HCT116 (cell line): Measurements from ENCODE around the gene ADAMTS9. TPM values are rescaled to one million over a fixed set of nuclear protein-coding genes. Genes with fewer than 3 reads are reported as not detected.

ENCODE experiments used
- ATAC-seq: fragments of 200-7000 bp; cut with Tn5 transposase; 2 replicates; pipeline ENCODE4 v1.9.1; 2020; ENCODE audit warnings: mild to moderate bottlenecking, moderate library complexity
- BruUV-seq: library from RNA; stranded (reverse); fragments of 400-500 nt; replicated peaks from 2 replicates; lab custom pipeline; 2021; lab: Mats Ljungman, UMichigan
- CTCF ChIA-PET: fragments of 300-600 bp; sonication (Branson Sonifier 250); formaldehyde crosslinking; loops from one replicate; lab custom pipeline; 2021; ENCODE audit warnings: antibody characterized with exemption; lab: Charles Lee
- POLR2A ChIA-PET: fragments of 300-600, 350-600 bp; sonication (Branson Sonifier 250); formaldehyde crosslinking; loops from one replicate; lab custom pipeline; 2021; ENCODE audit warnings: antibody characterized with exemption; lab: Charles Lee
- RAD21 ChIA-PET, 2 experiments: fragments of 300-600 bp; sonication (Branson Sonifier 250); formaldehyde crosslinking; loops; one replicate each; lab custom pipeline; 2023; ENCODE audit warnings: low total read pairs in 2 of 2; ENCODE audit not compliant: uncharacterized antibody in 2 of 2, unreplicated experiment in 2 of 2, low non-redundant PET in 1 of 2; lab: Charles Lee
- DNase-seq: peaks from one replicate; pipeline ENCODE4 v3.0.0-alpha.2; 2010; ENCODE audit warnings: low read depth, low spot score
- H2AFZ ChIP-seq: fragments of 200-600 bp; shearing (Covaris generic), sonication (generic); 2 replicates; pipeline ENCODE4 v1.6.1; 2017; ENCODE audit warnings: low read depth, mixed run types, mixed read lengths, antibody characterized with exemption, low read length; ENCODE audit not compliant: poor library complexity, severe bottlenecking
- H3K27ac ChIP-seq: 2 replicates; pipeline ENCODE4 v1.5.1; 2012; ENCODE audit warnings: low read depth, low read length
- H3K27me3 ChIP-seq: fragments of 200-600 bp; sonication (generic); 2 replicates; pipeline ENCODE4 v1.6.1; 2016; ENCODE audit warnings: mixed run types, low read length, mixed read lengths; ENCODE audit not compliant: insufficient read depth
- H3K36me3 ChIP-seq, 2 experiments: fragments of 200-500 bp in 1 of 2; fragments of 200-600 bp in 1 of 2; sonication (Bioruptor generic) in 1 of 2; sonication (generic) in 1 of 2; 2 replicates each; pipeline versions ENCODE4 v1.5.1 to v1.6.1; 2014 to 2016; ENCODE audit warnings: low read length in 2 of 2, inconsistent platforms in 1 of 2, mixed read lengths in 1 of 2, mixed run types in 1 of 2; ENCODE audit not compliant: insufficient read depth in 2 of 2, control insufficient read depth in 1 of 2
- H3K4me1 ChIP-seq, 2 experiments: fragments of 200-600 bp in 1 of 2; sonication (generic) in 1 of 2; 2 replicates each; pipeline versions ENCODE4 v1.5.1 to v1.6.1; 2012 to 2017; ENCODE audit warnings: low read length in 2 of 2, inconsistent platforms in 1 of 2, mild to moderate bottlenecking in 1 of 2, mixed read lengths in 1 of 2, mixed run types in 1 of 2, moderate library complexity in 1 of 2; ENCODE audit not compliant: insufficient read depth in 2 of 2, control insufficient read depth in 1 of 2
- H3K4me2 ChIP-seq: fragments of 200-600 bp; sonication (generic); 2 replicates; pipeline ENCODE4 v1.6.1; 2017; ENCODE audit warnings: mixed run types, low read length, mixed read lengths
- H3K4me3 ChIP-seq, 2 experiments: fragments of 200-600 bp in 1 of 2; sonication (generic) in 1 of 2; replicated peaks in 1 of 2; 2 replicates each; pipeline ENCODE4 v1.5.1; 2011 to 2016; ENCODE audit warnings: low read length in 2 of 2, control low read depth in 1 of 2, low read depth in 1 of 2, mild to moderate bottlenecking in 1 of 2, mixed read lengths in 1 of 2, mixed run types in 1 of 2
- H3K79me2 ChIP-seq: fragments of 200-600 bp; sonication (generic); 2 replicates; pipeline ENCODE4 v1.6.1; 2017; ENCODE audit warnings: mild to moderate bottlenecking, mixed run types, low read length, moderate library complexity, mixed read lengths; ENCODE audit not compliant: insufficient read depth
- H3K9ac ChIP-seq: fragments of 200-600 bp; sonication (generic); 2 replicates; pipeline ENCODE4 v1.6.1; 2016; ENCODE audit warnings: low read length, mixed read lengths
- H3K9me2 ChIP-seq: fragments of 200-600 bp; sonication (generic), shearing (Covaris generic); 2 replicates; pipeline ENCODE4 v1.6.1; 2017; ENCODE audit warnings: mixed run types, mild to moderate bottlenecking, moderate library complexity; ENCODE audit not compliant: insufficient read depth
- H3K9me3 ChIP-seq, 2 experiments: fragments of 200-500 bp in 1 of 2; fragments of 200-600 bp in 1 of 2; sonication (Bioruptor generic) in 1 of 2; sonication (generic) in 1 of 2; 2 replicates each; pipeline ENCODE4 v1.6.1; 2014 to 2017; ENCODE audit warnings: low read length in 2 of 2, mixed read lengths in 2 of 2, inconsistent platforms in 1 of 2, low read depth in 1 of 2, mild to moderate bottlenecking in 1 of 2, mixed run types in 1 of 2, moderate library complexity in 1 of 2; ENCODE audit not compliant: control insufficient read depth in 1 of 2, insufficient read depth in 1 of 2
- H4K20me1 ChIP-seq: fragments of 200-600 bp; sonication (generic), shearing (Covaris generic); 2 replicates; pipeline ENCODE4 v1.6.1; 2017; ENCODE audit warnings: mixed run types, mild to moderate bottlenecking, moderate library complexity; ENCODE audit not compliant: insufficient read depth
- CBX3 ChIP-seq: IDR thresholded peaks from 2 replicates; pipeline ENCODE4 v1.6.1; 2012; ENCODE audit warnings: low read depth
- CEBPB ChIP-seq: IDR thresholded peaks from 2 replicates; pipeline ENCODE4 v1.6.1; 2012; ENCODE audit warnings: low read depth
- POLR2A ChIP-seq: IDR thresholded peaks from 2 replicates; pipeline ENCODE4 v1.7.0; 2011; ENCODE audit warnings: borderline replicate concordance; ENCODE audit not compliant: insufficient read depth, insufficient read length; ENCODE audit errors: extremely low read depth
- POLR2AphosphoS5 ChIP-seq: IDR thresholded peaks from 2 replicates; pipeline ENCODE4 v1.6.1; 2011; ENCODE audit warnings: mild to moderate bottlenecking, low read depth, low read length, moderate library complexity
- RAD21 ChIP-seq: IDR thresholded peaks from 2 replicates; pipeline ENCODE4 v1.6.1; 2012; ENCODE audit warnings: low read depth, mild to moderate bottlenecking
- SIN3A ChIP-seq: IDR thresholded peaks from 2 replicates; pipeline ENCODE4 v1.6.1; 2012; ENCODE audit warnings: low read depth
- SRF ChIP-seq: IDR thresholded peaks from 2 replicates; pipeline ENCODE4 v1.6.1; 2012; ENCODE audit warnings: low read depth
- YY1 ChIP-seq: IDR thresholded peaks from 2 replicates; pipeline ENCODE4 v1.6.1; 2011; ENCODE audit warnings: low read length, low read depth, moderate library complexity, mild to moderate bottlenecking; ENCODE audit not compliant: insufficient replicate concordance; ENCODE audit errors: extremely low read depth
- ZFX ChIP-seq: fragments of 450-650 bp; IDR thresholded peaks from 2 replicates; pipeline ENCODE4 v1.6.1; 2017
- ZNF274 ChIP-seq: fragments of 200-500 bp; sonication (Bioruptor generic); IDR thresholded peaks from 2 replicates; pipeline ENCODE4 v1.6.1; 2014; ENCODE audit warnings: mild to moderate bottlenecking, low read depth, low read length, inconsistent platforms
- intact Hi-C: fragments of 100-400 bp; cut with micrococcal nuclease; formaldehyde crosslinking; loops from 2 replicates; pipeline ENCODE4 v1.10.0; 2022
- total RNA-seq: library from RNA; stranded (reverse); gene quantifications from one replicate; pipeline ENCODE4 v1.2.1, GENCODE V29; 2021; ENCODE audit not compliant: unreplicated experiment
- TF ChIP-seq, protein P1 (sequence below): IDR thresholded peaks from 2 replicates; pipeline ENCODE4 v1.6.1; 2012
- TF ChIP-seq, protein P2 (sequence below): IDR thresholded peaks from 2 replicates; pipeline ENCODE4 v1.6.1; 2012
- TF ChIP-seq, protein P3 (sequence below): IDR thresholded peaks from 2 replicates; pipeline ENCODE4 v1.6.1; 2012; ENCODE audit warnings: low read depth

ADAMTS9 gene
- total RNA-seq, 1 experiment from 2014 or later = 0.05 TPM

DNA sequence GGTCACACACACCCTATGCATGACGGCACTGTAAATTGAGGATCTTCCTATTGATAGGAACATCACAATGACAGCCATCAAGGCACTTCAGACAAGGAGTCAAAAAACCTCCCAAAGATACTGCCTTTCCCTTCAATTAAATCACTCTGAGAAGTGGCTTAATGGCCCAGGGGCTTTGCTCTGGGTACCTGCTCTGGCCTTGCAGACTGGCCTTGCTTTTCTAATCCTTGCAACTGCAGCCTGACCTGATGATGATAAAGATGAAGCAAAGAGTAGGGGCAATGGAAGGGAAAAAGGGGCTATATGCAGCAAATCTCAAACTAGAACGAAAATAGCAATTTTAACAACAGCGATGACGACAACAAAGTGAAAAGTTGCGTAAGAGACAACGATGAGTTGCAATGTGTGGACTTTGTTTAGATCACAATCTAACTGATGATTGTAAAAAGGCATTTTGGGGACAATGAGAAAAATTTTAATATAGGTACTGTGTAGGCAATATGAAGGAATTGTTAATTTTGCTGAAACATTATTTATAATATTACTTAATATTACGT lies 14.6 kb downstream of the ADAMTS9 start:
- DNase-seq (no peak), ATAC-seq (no peak)
- no peak for TF ChIP-seq CEBPB
- no peak for TF ChIP-seq SIN3A
- no peak for TF ChIP-seq RAD21
- TF ChIP-seq ZFX = no peak
- no peak for TF ChIP-seq POLR2A
- no peak for TF ChIP-seq ZNF274
- Histone ChIP-seq H2AFZ (no peak overlapping the region), H3K9ac (no peak overlapping the region), H3K4me3 (no peak overlapping the region), H3K36me3 (no peaks in the 10 kb centered on the region), H3K27ac (no peak overlapping the region), H3K9me3 (no peaks in the 10 kb centered on the region), H4K20me1 (no peaks in the 10 kb centered on the region), H3K9me2 (no peaks in the 10 kb centered on the region), H3K79me2 (no peaks in the 10 kb centered on the region), H3K4me2 (no peak overlapping the region), H3K27me3 (peaks cover 8% of the 10 kb centered on the region; the same call in 1 of the 2 replicates), H3K4me1 (no peaks in the 10 kb centered on the region)
- CTCF ChIA-PET = no interaction called here
- intact Hi-C loops = no loop called here
- no TSS peak for BruUV-seq
- POLR2A ChIA-PET = no interaction called here
- RAD21 ChIA-PET = no interaction called here

DNA sequence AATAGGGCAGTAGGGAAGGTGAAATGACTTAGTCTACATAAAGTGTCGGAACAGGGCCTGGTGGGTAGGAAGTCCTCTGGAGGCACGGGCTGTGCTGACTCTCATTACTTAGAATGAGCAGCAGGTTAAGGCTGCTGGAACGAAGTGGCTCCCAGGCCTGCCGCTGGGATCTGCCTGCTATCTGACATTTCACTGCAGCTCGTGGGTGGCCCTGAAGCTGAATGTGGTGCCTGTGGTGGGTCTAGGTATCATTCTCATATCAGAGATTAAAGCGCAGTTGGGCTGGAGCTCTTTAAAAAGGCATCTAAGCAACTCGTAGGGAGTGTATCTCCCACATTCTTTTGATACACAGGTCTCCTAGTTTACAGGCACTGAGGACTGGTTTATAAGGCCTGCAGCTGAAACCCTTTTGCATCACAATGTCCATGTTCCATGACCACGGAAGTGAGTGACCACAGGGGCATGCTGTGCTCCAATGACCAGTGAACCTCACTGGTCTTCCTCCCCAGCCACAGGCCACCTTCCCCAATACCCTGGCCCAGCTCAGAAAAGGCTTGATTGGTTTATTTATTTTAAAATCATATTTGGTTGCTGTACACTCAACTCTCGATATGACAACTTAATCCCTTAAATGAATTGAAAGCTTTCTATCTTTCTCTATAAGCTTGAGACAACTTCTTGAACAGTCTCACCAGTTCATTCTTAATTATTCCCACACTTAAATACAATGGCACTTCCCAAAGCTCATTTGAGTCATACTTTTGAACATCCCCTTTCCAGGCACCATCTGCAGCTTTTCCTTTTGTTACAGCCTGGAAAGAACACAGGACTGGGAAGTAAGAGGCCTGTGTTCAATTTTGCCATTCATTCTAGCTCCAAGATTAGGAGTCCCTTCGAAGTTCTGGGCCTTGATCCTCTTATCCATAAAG lies 19.0 kb downstream of the ADAMTS9 start:
- Histone ChIP-seq H3K9me3 (no peaks in the 10 kb centered on the region), H3K79me2 (no peaks in the 10 kb centered on the region), H3K4me1 (no peaks in the 10 kb centered on the region), H3K36me3 (no peaks in the 10 kb centered on the region), H3K27ac (no peak overlapping the region), H3K4me2 (no peak overlapping the region), H4K20me1 (no peaks in the 10 kb centered on the region), H3K27me3 (0 out of 2 replicates have a peak, but pooled peaks cover 3% of the 10 kb centered on the region), H3K9me2 (no peaks in the 10 kb centered on the region), H3K9ac (no peak overlapping the region), H2AFZ (no peak overlapping the region), H3K4me3 (no peak overlapping the region)
- ChIA-PET CTCF (no interaction called here), RAD21 (no interaction called here), POLR2A (no interaction called here)
- DNase-seq = no peak
- no peak for ATAC-seq
- intact Hi-C loops = no loop called here
- no TSS peak for BruUV-seq
- TF ChIP-seq POLR2AphosphoS5 = no peak
- no peak for TF ChIP-seq CBX3
- TF ChIP-seq, protein P1, sequence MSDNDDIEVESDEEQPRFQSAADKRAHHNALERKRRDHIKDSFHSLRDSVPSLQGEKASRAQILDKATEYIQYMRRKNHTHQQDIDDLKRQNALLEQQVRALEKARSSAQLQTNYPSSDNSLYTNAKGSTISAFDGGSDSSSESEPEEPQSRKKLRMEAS = no peak
- TF ChIP-seq ZNF274 = no peak
- TF ChIP-seq, protein P2, sequence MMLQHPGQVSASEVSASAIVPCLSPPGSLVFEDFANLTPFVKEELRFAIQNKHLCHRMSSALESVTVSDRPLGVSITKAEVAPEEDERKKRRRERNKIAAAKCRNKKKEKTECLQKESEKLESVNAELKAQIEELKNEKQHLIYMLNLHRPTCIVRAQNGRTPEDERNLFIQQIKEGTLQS = no peak
- no peak for TF ChIP-seq POLR2A
- TF ChIP-seq YY1 = no peak
- TF ChIP-seq SRF = no peak
- TF ChIP-seq, protein P3, sequence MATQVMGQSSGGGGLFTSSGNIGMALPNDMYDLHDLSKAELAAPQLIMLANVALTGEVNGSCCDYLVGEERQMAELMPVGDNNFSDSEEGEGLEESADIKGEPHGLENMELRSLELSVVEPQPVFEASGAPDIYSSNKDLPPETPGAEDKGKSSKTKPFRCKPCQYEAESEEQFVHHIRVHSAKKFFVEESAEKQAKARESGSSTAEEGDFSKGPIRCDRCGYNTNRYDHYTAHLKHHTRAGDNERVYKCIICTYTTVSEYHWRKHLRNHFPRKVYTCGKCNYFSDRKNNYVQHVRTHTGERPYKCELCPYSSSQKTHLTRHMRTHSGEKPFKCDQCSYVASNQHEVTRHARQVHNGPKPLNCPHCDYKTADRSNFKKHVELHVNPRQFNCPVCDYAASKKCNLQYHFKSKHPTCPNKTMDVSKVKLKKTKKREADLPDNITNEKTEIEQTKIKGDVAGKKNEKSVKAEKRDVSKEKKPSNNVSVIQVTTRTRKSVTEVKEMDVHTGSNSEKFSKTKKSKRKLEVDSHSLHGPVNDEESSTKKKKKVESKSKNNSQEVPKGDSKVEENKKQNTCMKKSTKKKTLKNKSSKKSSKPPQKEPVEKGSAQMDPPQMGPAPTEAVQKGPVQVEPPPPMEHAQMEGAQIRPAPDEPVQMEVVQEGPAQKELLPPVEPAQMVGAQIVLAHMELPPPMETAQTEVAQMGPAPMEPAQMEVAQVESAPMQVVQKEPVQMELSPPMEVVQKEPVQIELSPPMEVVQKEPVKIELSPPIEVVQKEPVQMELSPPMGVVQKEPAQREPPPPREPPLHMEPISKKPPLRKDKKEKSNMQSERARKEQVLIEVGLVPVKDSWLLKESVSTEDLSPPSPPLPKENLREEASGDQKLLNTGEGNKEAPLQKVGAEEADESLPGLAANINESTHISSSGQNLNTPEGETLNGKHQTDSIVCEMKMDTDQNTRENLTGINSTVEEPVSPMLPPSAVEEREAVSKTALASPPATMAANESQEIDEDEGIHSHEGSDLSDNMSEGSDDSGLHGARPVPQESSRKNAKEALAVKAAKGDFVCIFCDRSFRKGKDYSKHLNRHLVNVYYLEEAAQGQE = no peak
- TF ChIP-seq CEBPB = no peak
